NCI-H187 treated with DMSO at 0.1 percent for 48 hours (cell line): ENCODE data around the gene ONECUT3.
"Not testable (repeated sequence)": the region's sequence is repeated elsewhere in the genome, so short reads cannot be mapped to it uniquely, and the experiment has no call there.

Experiments
- DNase-seq: peaks from one replicate; lab custom pipeline; 2025; lab: John Stamatoyannopoulos, UW

ONECUT3 gene

GRCh38 chr19:1752757-1753728 is at the start of gene ONECUT3:
ONECUT3 (plus strand) TSS chr19:1753506; CDS start chr19:1753663, 157 bp downstream.
- DNase-seq = no peak

GRCh38 chr19:1704339-1704738 is 49.0 kb upstream of the ONECUT3 start:
- DNase-seq = no peak

- no peak for DNase-seq
Observed at GRCh38 chr19:1705367-1705766, 47.9 kb upstream of the ONECUT3 start.

- not testable (repeated sequence) for DNase-seq
Observed at GRCh38 chr19:1706646-1707045, 46.7 kb upstream of the ONECUT3 start.

GRCh38 chr19:1707240-1707639 is 46.1 kb upstream of the ONECUT3 start:
- no peak for DNase-seq

- no peak for DNase-seq
Observed at GRCh38 chr19:1713170-1713569, 40.1 kb upstream of the ONECUT3 start.

GRCh38 chr19:1715540-1715939 is 37.8 kb upstream of the ONECUT3 start:
- no peak for DNase-seq

- no peak for DNase-seq
Observed at GRCh38 chr19:1717200-1717969, 35.9 kb upstream of the ONECUT3 start.

- no peak for DNase-seq
Observed at GRCh38 chr19:1717970-1718264, 35.4 kb upstream of the ONECUT3 start.

- DNase-seq = no peak
Observed at GRCh38 chr19:1718420-1719291, 34.6 kb upstream of the ONECUT3 start.

- DNase-seq = no peak
Observed at GRCh38 chr19:1719519-1719918, 33.8 kb upstream of the ONECUT3 start.

GRCh38 chr19:1720237-1720636 is 33.1 kb upstream of the ONECUT3 start:
- DNase-seq = no peak

- no peak for DNase-seq
Observed at GRCh38 chr19:1725100-1726064, 27.9 kb upstream of the ONECUT3 start.

- DNase-seq = no peak
Observed at GRCh38 chr19:1728816-1729567, 24.3 kb upstream of the ONECUT3 start.

GRCh38 chr19:1729568-1729925 is 23.8 kb upstream of the ONECUT3 start:
- no peak for DNase-seq

GRCh38 chr19:1730157-1730556 is 23.1 kb upstream of the ONECUT3 start:
- no peak for DNase-seq

- no peak for DNase-seq
Observed at GRCh38 chr19:1734321-1734966, 18.9 kb upstream of the ONECUT3 start.

GRCh38 chr19:1736280-1736679 is 17.0 kb upstream of the ONECUT3 start:
- no peak for DNase-seq

GRCh38 chr19:1736927-1737326 is 16.4 kb upstream of the ONECUT3 start:
- no peak for DNase-seq
